ENCODE data around the gene HLA-DQA1. TPM values are rescaled to one million over a fixed set of nuclear protein-coding genes. Genes with fewer than 3 reads are reported as not detected.

HLA-DQA1 gene
- total RNA-seq, 1 donor from 2014 or later = not detected

DNA sequence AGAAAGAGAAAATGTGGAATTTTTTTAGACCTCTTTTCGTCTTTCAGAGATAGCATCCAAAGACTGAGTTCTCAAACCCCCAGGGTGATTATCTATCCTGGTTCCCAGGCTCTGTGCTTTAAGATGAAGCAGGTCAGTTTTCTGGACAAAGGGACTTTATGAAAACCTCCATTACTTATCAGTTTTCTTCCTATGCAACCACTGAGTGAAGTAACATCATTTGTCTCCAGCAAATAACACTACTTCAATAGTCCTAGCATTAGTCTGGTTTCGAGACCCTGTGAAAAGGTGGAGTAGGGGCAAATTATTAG lies 29.3 kb upstream of the HLA-DQA1 start:
- Mint-ChIP-seq H3K9me3 (ENCODE audit: unreplicated experiment) (no peaks in the 10 kb centered on the region), H3K27me3 (ENCODE audit: unreplicated experiment) (no peaks in the 10 kb centered on the region), H3K4me1 (ENCODE audit: low read depth, unreplicated experiment) (no peaks in the 10 kb centered on the region), H3K27ac (ENCODE audit: unreplicated experiment) (no peak overlapping the region), H3K36me3 (ENCODE audit: unreplicated experiment) (no peaks in the 10 kb centered on the region), H3K4me3 (ENCODE audit: unreplicated experiment) (no peak overlapping the region)
- no peak for TF ChIP-seq CTCF (IDR thresholded peaks at IDR 0.05; ENCODE audit: partially characterized antibody, unreplicated experiment)
- DNase-seq = no peak

- H3K4me1 Mint-ChIP-seq (ENCODE audit: low read depth, unreplicated experiment) = no peaks in the 10 kb centered on the region
- no peak overlapping the region for H3K27ac Mint-ChIP-seq (ENCODE audit: unreplicated experiment)
- no peak overlapping the region for H3K4me3 Mint-ChIP-seq (ENCODE audit: unreplicated experiment)
- no peaks in the 10 kb centered on the region for H3K9me3 Mint-ChIP-seq (ENCODE audit: unreplicated experiment)
- TF ChIP-seq CTCF (IDR thresholded peaks at IDR 0.05; ENCODE audit: partially characterized antibody, unreplicated experiment) = no peak
- no peaks in the 10 kb centered on the region for H3K27me3 Mint-ChIP-seq (ENCODE audit: unreplicated experiment)
- no peak for DNase-seq
- H3K36me3 Mint-ChIP-seq (ENCODE audit: unreplicated experiment) = no peaks in the 10 kb centered on the region
Measured at GRCh38 chr6:32608362-32608761, 28.8 kb upstream of the HLA-DQA1 start.

DNA sequence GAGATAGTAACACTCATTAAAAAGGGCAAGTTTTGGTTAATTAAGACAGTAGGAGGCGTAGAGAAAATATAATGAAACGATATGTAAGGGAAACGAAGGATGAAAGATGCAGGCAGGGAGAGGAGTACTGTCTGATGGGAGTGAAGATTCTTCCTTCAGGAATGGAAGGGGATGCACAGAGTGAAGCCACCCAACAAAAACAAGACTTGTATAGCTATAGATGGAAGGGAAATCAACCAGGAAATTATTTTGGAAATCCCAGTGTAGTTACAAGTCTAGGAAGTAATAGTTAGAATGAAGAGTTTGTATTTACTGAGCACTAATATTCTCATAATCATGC lies 27.8 kb upstream of the HLA-DQA1 start:
- H3K36me3 Mint-ChIP-seq (ENCODE audit: unreplicated experiment) = no peaks in the 10 kb centered on the region
- TF ChIP-seq CTCF (IDR thresholded peaks at IDR 0.05; ENCODE audit: partially characterized antibody, unreplicated experiment) = no peak
- no peaks in the 10 kb centered on the region for H3K27me3 Mint-ChIP-seq (ENCODE audit: unreplicated experiment)
- no peak overlapping the region for H3K27ac Mint-ChIP-seq (ENCODE audit: unreplicated experiment)
- no peak for DNase-seq
- H3K9me3 Mint-ChIP-seq (ENCODE audit: unreplicated experiment) = no peaks in the 10 kb centered on the region
- H3K4me1 Mint-ChIP-seq (ENCODE audit: low read depth, unreplicated experiment) = no peaks in the 10 kb centered on the region
- no peak overlapping the region for H3K4me3 Mint-ChIP-seq (ENCODE audit: unreplicated experiment)

- H3K9me3 Mint-ChIP-seq (ENCODE audit: unreplicated experiment) = no peaks in the 10 kb centered on the region
- H3K27me3 Mint-ChIP-seq (ENCODE audit: unreplicated experiment) = no peaks in the 10 kb centered on the region
- H3K4me1 Mint-ChIP-seq (ENCODE audit: low read depth, unreplicated experiment) = no peaks in the 10 kb centered on the region
- no peak overlapping the region for H3K4me3 Mint-ChIP-seq (ENCODE audit: unreplicated experiment)
- no peak overlapping the region for H3K27ac Mint-ChIP-seq (ENCODE audit: unreplicated experiment)
- no peaks in the 10 kb centered on the region for H3K36me3 Mint-ChIP-seq (ENCODE audit: unreplicated experiment)
- no peak for TF ChIP-seq CTCF (IDR thresholded peaks at IDR 0.05; ENCODE audit: partially characterized antibody, unreplicated experiment)
- DNase-seq = no peak
Measured at GRCh38 chr6:32609731-32610640, 27.2 kb upstream of the HLA-DQA1 start.

- no peaks in the 10 kb centered on the region for H3K9me3 Mint-ChIP-seq (ENCODE audit: unreplicated experiment)
- no peak for DNase-seq
- no peaks in the 10 kb centered on the region for H3K4me1 Mint-ChIP-seq (ENCODE audit: low read depth, unreplicated experiment)
- H3K27ac Mint-ChIP-seq (ENCODE audit: unreplicated experiment) = no peak overlapping the region
- no peaks in the 10 kb centered on the region for H3K27me3 Mint-ChIP-seq (ENCODE audit: unreplicated experiment)
- no peak for TF ChIP-seq CTCF (IDR thresholded peaks at IDR 0.05; ENCODE audit: partially characterized antibody, unreplicated experiment)
- H3K4me3 Mint-ChIP-seq (ENCODE audit: unreplicated experiment) = no peak overlapping the region
- H3K36me3 Mint-ChIP-seq (ENCODE audit: unreplicated experiment) = no peaks in the 10 kb centered on the region
Measured at GRCh38 chr6:32610682-32611296, 26.4 kb upstream of the HLA-DQA1 start.
